ENCODE data around the gene CADPS2. TPM values are rescaled to one million over a fixed set of nuclear protein-coding genes. Genes with fewer than 3 reads are reported as not detected.

The CADPS2 gene
- total and polyA plus RNA-seq, 2 of the 8 experiments (the other 6 are each of a cell fraction or from before 2014, with no cell fraction given): 8.9 to 22.3 TPM

DNA sequence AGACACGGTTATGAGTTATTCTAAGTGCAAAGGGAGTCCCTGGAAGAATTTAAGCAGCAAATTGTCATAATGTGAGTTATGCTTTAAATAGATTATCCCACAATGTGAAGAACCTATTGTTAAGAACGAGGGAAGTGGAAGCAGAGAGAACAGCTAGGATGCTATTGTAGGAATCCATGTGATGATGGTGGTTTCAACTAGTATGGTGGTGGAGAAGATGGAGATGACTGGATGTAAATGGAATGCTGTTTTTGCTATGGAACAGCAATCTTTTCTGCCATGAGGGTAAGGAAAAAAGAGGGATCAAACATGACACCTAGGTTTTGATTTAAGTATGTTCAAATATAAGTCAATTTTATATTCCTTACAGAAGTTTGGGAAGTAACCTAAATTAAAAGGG, 378.7 kb downstream of the CADPS2 start:
- no peak overlapping the region for H2BK20ac ChIP-seq (ENCODE audit: low read length)
- 88% methylated on average over 2 of the region's 2 CpGs; no CpG with 5 or more reads in 1 of the 2 experiments for WGBS, 2 experiments (ENCODE audit: extremely low coverage in 1 of 2, insufficient coverage in 1 of 2, insufficient read length in 1 of 2, insufficient replicate concordance in 2 of 2, low coverage in 1 of 2, low lambda C conversion rate in 2 of 2, missing lambda C conversion rate in 1 of 2)
- no peak overlapping the region for H3K18ac ChIP-seq (ENCODE audit: extremely low read depth, low read length)
- TF ChIP-seq POLR2AphosphoS5 (IDR thresholded peaks at IDR 0.05; ENCODE audit: low read depth, low read length) (no peak), TAF7 (optimal IDR thresholded peaks at IDR 0.05; ENCODE audit: borderline replicate concordance, low read depth, low read length) (no peak), RXRA (IDR thresholded peaks at IDR 0.05; ENCODE audit: insufficient read depth, low read depth, low read length) (no peak), TEAD4 (IDR thresholded peaks at IDR 0.05; ENCODE audit: low read depth, low read length) (no peak), KDM5A (IDR thresholded peaks at IDR 0.05; ENCODE audit: low read length) (no peak), RFX5 (IDR thresholded peaks at IDR 0.05; ENCODE audit: borderline replicate concordance, low read depth, low read length) (no peak), TBP (IDR thresholded peaks at IDR 0.05; ENCODE audit: low read depth, low read length) (no peak), KDM4A (IDR thresholded peaks at IDR 0.05; ENCODE audit: low read depth, low read length, severe bottlenecking) (no peak)
- H2AK5ac ChIP-seq (ENCODE audit: low read depth, low read length): no peak overlapping the region
- H3K23me2 ChIP-seq (ENCODE audit: low read depth, low read length): no peaks in the 10 kb centered on the region
- no peak overlapping the region for H2BK15ac ChIP-seq (ENCODE audit: low read length)
- H2AFZ ChIP-seq (ENCODE audit: low read length): no peak overlapping the region
- H2BK12ac ChIP-seq (ENCODE audit: low read depth, low read length): no peak overlapping the region
- ChIA-PET POLR2A (ENCODE audit: partially characterized antibody) (no interaction called here), CTCF (ENCODE audit: partially characterized antibody) (interaction anchor here (0.9 to 1.7 kb wide), 2 partner anchors 21 to 22 kb away, joined by 3 to 8 read pairs; no protein-coding TSS in a partner anchor)
- H3K4ac ChIP-seq (replicated peaks; ENCODE audit: insufficient read length, low read depth, low read length): no peak overlapping the region
- H3K79me2 ChIP-seq (ENCODE audit: control insufficient read depth in 1 of 2, insufficient read depth in 2 of 2, low read length in 2 of 2): no peaks in the 10 kb centered on the region
- no peak overlapping the region for H4K5ac ChIP-seq (ENCODE audit: insufficient read length, low read depth, low read length)
- H3K4me2 ChIP-seq (ENCODE audit: insufficient read depth in 1 of 2, low read depth in 2 of 2, low read length in 2 of 2): no peak overlapping the region
- no peaks in the 10 kb centered on the region for H4K20me1 ChIP-seq (replicated peaks in 1 of 2; ENCODE audit: control insufficient read depth in 1 of 2, insufficient read depth in 2 of 2, low read length in 2 of 2)
- H3K4me3 ChIP-seq (ENCODE audit: extremely low read depth in 1 of 4, insufficient read depth in 2 of 4, low read depth in 3 of 4, low read length in 4 of 4): no peak overlapping the region
- no peak overlapping the region for H4K8ac ChIP-seq (ENCODE audit: extremely low read depth, insufficient read depth, low read length)
- no peak for FAIRE-seq
- DNase-seq (ENCODE audit: low read depth in 1 of 2, low spot score in 2 of 2): no peak
- H3K14ac ChIP-seq (ENCODE audit: insufficient read length): no peak overlapping the region
- H3K4me1 ChIP-seq (replicated peaks in 1 of 4; ENCODE audit: control insufficient read depth in 3 of 4, insufficient read depth in 4 of 4, low read length in 3 of 4): no peaks in the 10 kb centered on the region
- no peak overlapping the region for H4K91ac ChIP-seq (replicated peaks; ENCODE audit: insufficient read length, low read length)
- no peaks in the 10 kb centered on the region for H3K9me3 ChIP-seq (ENCODE audit: insufficient read depth in 2 of 2, low read depth in 1 of 2, low read length in 1 of 2)
- no peaks in the 10 kb centered on the region for H3K27me3 ChIP-seq (replicated peaks in 1 of 4; ENCODE audit: control insufficient read depth in 3 of 4, extremely low read depth in 1 of 4, insufficient read depth in 3 of 4, low read length in 3 of 4)
- no peak overlapping the region for H2BK120ac ChIP-seq (replicated peaks; ENCODE audit: low read depth, low read length)
- H2BK5ac ChIP-seq (ENCODE audit: low read depth, low read length): no peak overlapping the region
- no peak overlapping the region for H3K56ac ChIP-seq (replicated peaks; ENCODE audit: insufficient read length, low read depth, low read length)
- H3K9ac ChIP-seq (replicated peaks in 1 of 4; ENCODE audit: extremely low read depth in 1 of 4, low read depth in 3 of 4, low read length in 3 of 4): no peak overlapping the region
- no peak overlapping the region for H3K27ac ChIP-seq (ENCODE audit: low read depth, low read length)
- H3K79me1 ChIP-seq (ENCODE audit: low read depth, low read length): no peaks in the 10 kb centered on the region
- no peak overlapping the region for H3K23ac ChIP-seq (ENCODE audit: insufficient read length)
- no peaks in the 10 kb centered on the region; a peak in 1 of 8 replicates for H3K36me3 ChIP-seq (ENCODE audit: control insufficient read depth in 2 of 4, insufficient read depth in 4 of 4, low read length in 3 of 4)

All from H1 (cell line).